GM19043 (cell line): ENCODE results near the gene ZFYVE21.

ENCODE experiments used
- ATAC-seq: cut with Tn5 transposase; IDR thresholded peaks from one replicate; pipeline ENCODE4 v1.9.1; 2021; ENCODE audit warnings: low read depth; ENCODE audit not compliant: unreplicated experiment

Gene ZFYVE21

GRCh38 chr14:103704708-103705107, 10.9 kb upstream of the ZFYVE21 start:
- no peak for ATAC-seq

- no peak for ATAC-seq
Observed at GRCh38 chr14:103705118-103705503, 10.5 kb upstream of the ZFYVE21 start.

- ATAC-seq = no peak
Observed at GRCh38 chr14:103705504-103706284, 9.9 kb upstream of the ZFYVE21 start.

- no peak for ATAC-seq
Observed at GRCh38 chr14:103706551-103707328, 8.9 kb upstream of the ZFYVE21 start.

GRCh38 chr14:103707329-103708263, 8.0 kb upstream of the ZFYVE21 start:
- ATAC-seq = no peak

GRCh38 chr14:103708750-103709187, 6.8 kb upstream of the ZFYVE21 start:
- no peak for ATAC-seq

- no peak for ATAC-seq
Observed at GRCh38 chr14:103709814-103710213, 5.8 kb upstream of the ZFYVE21 start.

GRCh38 chr14:103710771-103711377, 4.7 kb upstream of the ZFYVE21 start:
- ATAC-seq = no peak

- ATAC-seq = no peak
Observed at GRCh38 chr14:103711516-103712431, 3.8 kb upstream of the ZFYVE21 start.

- ATAC-seq = no peak
Observed at GRCh38 chr14:103712633-103713247, 2.9 kb upstream of the ZFYVE21 start.

- no peak for ATAC-seq
Observed at GRCh38 chr14:103713304-103714062, 2.1 kb upstream of the ZFYVE21 start.

- ATAC-seq = no peak
Observed at GRCh38 chr14:103714063-103714724, 1.4 kb upstream of the ZFYVE21 start.

GRCh38 chr14:103716091-103716801, 636 bp downstream of the ZFYVE21 start:
- no peak for ATAC-seq

GRCh38 chr14:103716899-103717411, 1.3 kb downstream of the ZFYVE21 start:
- no peak for ATAC-seq

GRCh38 chr14:103718572-103718971, 3.0 kb downstream of the ZFYVE21 start:
- ATAC-seq = no peak

GRCh38 chr14:103719751-103720150, 4.1 kb downstream of the ZFYVE21 start:
- no peak for ATAC-seq
